ENCODE measurements around the gene IKZF2. TPM values are rescaled to one million over a fixed set of nuclear protein-coding genes. Genes with fewer than 3 reads are reported as not detected.

IKZF2 gene
- total RNA-seq, 2 donors from 2014 or later, result 4.5 to 4.8 TPM

DNA sequence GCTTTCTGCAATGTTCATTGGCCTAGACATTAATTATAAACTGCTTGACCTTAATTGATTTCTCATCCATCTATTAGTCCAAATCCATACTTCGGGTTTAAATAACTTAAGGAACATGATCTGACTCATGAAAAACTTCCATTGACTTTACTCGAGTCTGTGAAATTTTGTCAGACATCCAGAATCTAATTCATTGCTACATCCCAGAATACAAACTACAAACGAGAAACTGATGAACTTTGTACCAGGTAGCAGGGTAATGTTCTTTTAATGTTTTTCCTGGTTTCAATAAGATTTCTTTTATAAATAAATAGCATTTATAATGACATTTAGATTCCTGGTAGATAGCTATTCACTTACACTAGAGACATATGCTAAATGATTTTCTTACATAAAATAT is 36.0 kb upstream of the IKZF2 start:
- Histone ChIP-seq H3K27me3 (no peaks in the 10 kb centered on the region), H3K9me3 (no peaks in the 10 kb centered on the region), H3K27ac (no peak overlapping the region), H3K4me1 (no peaks in the 10 kb centered on the region), H3K9ac (ENCODE audit: low read depth in 2 of 2, low read length in 2 of 2) (no peak overlapping the region), H3K4me3 (no peak overlapping the region), H3K36me3 (no peaks in the 10 kb centered on the region)
- TF ChIP-seq, protein P1, sequence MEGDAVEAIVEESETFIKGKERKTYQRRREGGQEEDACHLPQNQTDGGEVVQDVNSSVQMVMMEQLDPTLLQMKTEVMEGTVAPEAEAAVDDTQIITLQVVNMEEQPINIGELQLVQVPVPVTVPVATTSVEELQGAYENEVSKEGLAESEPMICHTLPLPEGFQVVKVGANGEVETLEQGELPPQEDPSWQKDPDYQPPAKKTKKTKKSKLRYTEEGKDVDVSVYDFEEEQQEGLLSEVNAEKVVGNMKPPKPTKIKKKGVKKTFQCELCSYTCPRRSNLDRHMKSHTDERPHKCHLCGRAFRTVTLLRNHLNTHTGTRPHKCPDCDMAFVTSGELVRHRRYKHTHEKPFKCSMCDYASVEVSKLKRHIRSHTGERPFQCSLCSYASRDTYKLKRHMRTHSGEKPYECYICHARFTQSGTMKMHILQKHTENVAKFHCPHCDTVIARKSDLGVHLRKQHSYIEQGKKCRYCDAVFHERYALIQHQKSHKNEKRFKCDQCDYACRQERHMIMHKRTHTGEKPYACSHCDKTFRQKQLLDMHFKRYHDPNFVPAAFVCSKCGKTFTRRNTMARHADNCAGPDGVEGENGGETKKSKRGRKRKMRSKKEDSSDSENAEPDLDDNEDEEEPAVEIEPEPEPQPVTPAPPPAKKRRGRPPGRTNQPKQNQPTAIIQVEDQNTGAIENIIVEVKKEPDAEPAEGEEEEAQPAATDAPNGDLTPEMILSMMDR (IDR thresholded peaks at IDR 0.05), result no peak
- no peak for DNase-seq
- intact Hi-C loops (cut with DNase I), result no loop called here

DNA sequence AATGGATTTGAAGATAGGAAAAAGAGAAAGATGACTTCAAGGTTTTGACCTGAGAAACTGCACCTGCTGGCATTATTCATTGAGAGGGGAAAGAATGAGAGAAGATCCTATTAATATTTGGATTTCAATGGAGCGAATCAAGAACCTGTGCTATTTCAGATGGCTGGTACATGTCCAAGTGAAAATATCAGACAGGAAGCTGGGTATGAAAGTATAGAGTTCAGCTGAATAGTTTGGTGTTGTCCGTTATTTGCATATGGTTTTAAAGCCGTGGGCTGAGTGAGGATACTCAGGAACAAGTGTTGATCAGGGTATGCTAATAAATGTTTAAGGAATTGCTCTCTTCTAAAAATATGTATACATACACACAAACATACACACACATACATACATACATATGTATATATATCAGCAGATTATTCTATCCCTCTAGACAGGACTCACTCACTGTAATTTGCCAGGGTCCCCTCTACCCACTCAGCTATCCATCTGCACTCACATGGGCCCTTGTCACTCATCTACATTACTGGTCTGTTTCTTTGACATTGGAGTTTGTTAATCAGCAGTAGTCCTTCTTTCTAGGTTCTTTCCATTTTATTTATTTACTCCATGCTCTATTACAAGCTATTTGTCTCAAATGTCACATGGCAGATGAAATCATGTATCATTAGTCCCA is 33.9 kb upstream of the IKZF2 start:
- H3K9ac ChIP-seq (ENCODE audit: low read depth in 2 of 2, low read length in 2 of 2), result no peak overlapping the region
- intact Hi-C loops (cut with DNase I), result no loop called here
- no peaks in the 10 kb centered on the region for H3K9me3 ChIP-seq
- H3K4me1 ChIP-seq, result no peaks in the 10 kb centered on the region
- TF ChIP-seq, protein P1 (IDR thresholded peaks at IDR 0.05), result no peak
- H3K4me3 ChIP-seq, result no peak overlapping the region
- no peak overlapping the region for H3K27ac ChIP-seq
- no peaks in the 10 kb centered on the region for H3K36me3 ChIP-seq
- no peak for DNase-seq
- H3K27me3 ChIP-seq, result no peaks in the 10 kb centered on the region

DNA sequence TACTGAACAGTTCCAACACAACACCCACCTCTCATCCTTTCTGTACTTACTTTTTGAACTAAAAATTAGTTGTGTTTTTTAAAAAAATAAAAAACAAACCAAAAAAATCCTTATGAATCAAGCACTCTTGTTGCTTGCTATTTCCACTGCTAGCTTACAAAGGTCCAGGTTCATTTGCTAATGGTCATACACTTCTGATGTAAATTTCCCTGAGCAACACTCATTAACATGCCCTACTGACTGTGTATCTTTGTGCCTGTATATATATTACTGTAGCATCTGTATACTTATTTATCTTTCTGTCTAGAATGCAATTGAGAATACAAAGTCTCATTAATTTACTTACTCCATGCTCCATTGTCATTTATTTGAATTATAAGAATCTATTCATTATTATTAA is 30.3 kb upstream of the IKZF2 start:
- no peak overlapping the region for H3K4me3 ChIP-seq
- no peaks in the 10 kb centered on the region for H3K27me3 ChIP-seq
- no peak overlapping the region for H3K27ac ChIP-seq
- H3K9me3 ChIP-seq, result no peaks in the 10 kb centered on the region
- no peaks in the 10 kb centered on the region for H3K4me1 ChIP-seq
- no peaks in the 10 kb centered on the region for H3K36me3 ChIP-seq
- intact Hi-C loops (cut with DNase I), result no loop called here
- H3K9ac ChIP-seq (ENCODE audit: low read depth in 2 of 2, low read length in 2 of 2), result no peak overlapping the region
- TF ChIP-seq, protein P1 (IDR thresholded peaks at IDR 0.05), result no peak
- DNase-seq, result no peak

DNA sequence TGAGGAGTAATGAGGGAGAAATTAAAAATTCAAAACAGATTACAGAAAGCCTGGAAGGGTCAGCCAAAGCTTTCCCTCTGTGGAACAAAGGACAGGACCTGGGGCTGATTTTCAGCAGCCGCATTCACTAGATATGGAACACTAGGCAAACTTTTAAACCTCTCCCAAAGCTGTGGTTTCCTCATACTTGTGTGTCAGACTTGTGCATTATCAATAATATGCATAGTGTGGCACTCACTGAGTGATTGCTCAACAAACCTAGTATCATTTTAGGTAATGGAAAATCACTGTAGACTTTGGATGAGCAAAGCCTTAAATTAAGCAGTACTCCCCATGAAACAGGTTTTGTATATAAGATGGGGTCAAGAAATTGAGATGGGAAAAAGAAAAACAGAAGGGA is 26.3 kb upstream of the IKZF2 start:
- H3K4me3 ChIP-seq, result no peak overlapping the region
- DNase-seq, result no peak
- no peak overlapping the region for H3K9ac ChIP-seq (ENCODE audit: low read depth in 2 of 2, low read length in 2 of 2)
- H3K9me3 ChIP-seq, result no peaks in the 10 kb centered on the region
- H3K36me3 ChIP-seq, result no peaks in the 10 kb centered on the region
- no peaks in the 10 kb centered on the region for H3K27me3 ChIP-seq
- no peaks in the 10 kb centered on the region for H3K4me1 ChIP-seq
- intact Hi-C loops (cut with DNase I), result no loop called here
- TF ChIP-seq, protein P1 (IDR thresholded peaks at IDR 0.05), result no peak
- no peak overlapping the region for H3K27ac ChIP-seq

DNA sequence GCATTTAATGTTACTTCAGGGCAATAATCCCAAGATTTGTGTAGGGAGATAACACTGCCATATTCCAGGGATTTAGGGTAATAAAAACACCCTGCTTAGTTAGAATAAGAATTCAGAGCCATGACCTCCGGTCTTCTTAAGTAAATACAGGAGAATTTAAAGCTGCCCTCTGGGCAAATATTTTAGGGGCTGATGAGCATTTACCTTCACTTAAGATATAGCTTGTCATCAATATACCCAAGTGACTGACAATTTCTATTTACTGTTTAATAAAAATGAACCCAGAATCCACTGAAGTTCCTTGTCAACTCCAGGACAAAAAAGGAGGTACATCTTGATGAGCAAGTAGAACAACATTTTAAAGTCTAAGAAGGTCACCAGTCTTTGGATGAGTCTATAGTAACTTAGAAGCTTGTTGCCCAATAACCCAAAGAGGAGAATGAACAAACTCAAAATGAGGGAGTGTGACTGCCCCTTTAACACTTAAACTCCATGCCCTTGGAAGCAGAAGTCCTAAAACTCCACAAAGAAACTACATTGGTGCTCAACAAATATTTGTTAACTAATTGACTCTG is 24.3 kb upstream of the IKZF2 start:
- intact Hi-C loops (cut with DNase I), result no loop called here
- Histone ChIP-seq H3K9ac (ENCODE audit: low read depth in 2 of 2, low read length in 2 of 2) (no peak overlapping the region), H3K27me3 (no peaks in the 10 kb centered on the region), H3K36me3 (no peaks in the 10 kb centered on the region), H3K4me1 (no peaks in the 10 kb centered on the region), H3K4me3 (no peak overlapping the region), H3K9me3 (no peaks in the 10 kb centered on the region), H3K27ac (no peak overlapping the region)
- no peak for DNase-seq
- TF ChIP-seq, protein P1 (IDR thresholded peaks at IDR 0.05), result no peak
